Measurements from ENCODE around the gene THSD4.

GRCh38 chr15:71588746-71589145, 473.5 kb downstream of the THSD4 start:
- TF ChIP-seq CTCF (IDR thresholded peaks at IDR 0.05), result no peak
- TF ChIP-seq POLR2AphosphoS5 (IDR thresholded peaks at IDR 0.05; ENCODE audit: low read depth, low read length), result no peak
- no peak for TF ChIP-seq REST (IDR thresholded peaks at IDR 0.05; ENCODE audit: insufficient read depth in 1 of 2, low read depth in 2 of 2, low read length in 1 of 2)
- no peak for TF ChIP-seq SIN3A (IDR thresholded peaks at IDR 0.05; ENCODE audit: borderline replicate concordance, insufficient read depth, low read depth, low read length)
